HepG2 (cell line): ENCODE data around the gene KIAA1755. TPM values are rescaled to one million over a fixed set of nuclear protein-coding genes. Genes with fewer than 3 reads are reported as not detected.
A peak's percentile ranks its signal among the peaks of the same experiment; 100 is the strongest.

Experiments
- ATAC-seq: fragments of 200-7000 bp; cut with Tn5 transposase; 3 replicates; pipeline ENCODE4 v1.9.1; 2020; ENCODE audit warnings: mild to moderate bottlenecking, moderate library complexity
- BruUV-seq: library from RNA; stranded (reverse); fragments of 400-500 nt; replicated peaks from 2 replicates; lab custom pipeline; 2021; lab: Mats Ljungman, UMichigan
- CTCF ChIA-PET: fragments of 300-600 bp; formaldehyde crosslinking; extraction: SDS; loops from one replicate; lab custom pipeline; 2021; ENCODE audit warnings: low total read pairs, inconsistent platforms, low intra/inter-chr PET ratio; lab: Yijun Ruan, JAX
- POLR2A ChIA-PET: fragments of 350-600 bp; sonication (Branson Sonifier 250); formaldehyde crosslinking; loops from one replicate; lab custom pipeline; 2020; ENCODE audit warnings: antibody characterized with exemption, inconsistent platforms; lab: Yijun Ruan, JAX
- DNase-seq: peaks from one replicate; pipeline ENCODE4 v3.0.0-alpha.2; 2015; ENCODE audit warnings: low spot score
- FAIRE-seq: peaks from 3 replicates; lab custom pipeline; 2011; peaks lifted over from hg19 to GRCh38; lab: Jason Lieb, UNC
- H2AFZ ChIP-seq: one replicate; pipeline ENCODE4 v1.6.1; 2011; ENCODE audit warnings: low read length, inconsistent platforms
- H3K27ac ChIP-seq: fragments of 300-600 bp; 3 replicates; pipeline ENCODE4 v1.8.0; 2011; ENCODE audit warnings: mixed run types, mild to moderate bottlenecking, mixed read lengths, low read length, inconsistent platforms; ENCODE audit not compliant: insufficient read depth; ENCODE audit errors: extremely low read length
- H3K27me3 ChIP-seq, 2 experiments: fragments of 200-600 bp in 1 of 2; 2 replicates in 1 of 2; 3 replicates in 1 of 2; pipeline versions ENCODE4 v1.6.0 to v1.8.0; 2011; ENCODE audit warnings: low read length in 2 of 2, mild to moderate bottlenecking in 2 of 2, moderate library complexity in 2 of 2, inconsistent platforms in 1 of 2; ENCODE audit not compliant: insufficient read depth in 2 of 2, control insufficient read depth in 1 of 2
- H3K36me3 ChIP-seq, 2 experiments: fragments of 200-600 bp in 1 of 2; replicated peaks in 1 of 2; 2 replicates in 1 of 2; 3 replicates in 1 of 2; pipeline versions ENCODE4 v1.5.1 to v1.8.0; 2011; ENCODE audit warnings: low read length in 2 of 2, inconsistent platforms in 1 of 2; ENCODE audit not compliant: insufficient read depth in 2 of 2, control insufficient read depth in 1 of 2
- H3K4me1 ChIP-seq: 2 replicates; pipeline ENCODE4 v1.5.1; 2012; ENCODE audit warnings: low read length, inconsistent platforms; ENCODE audit not compliant: insufficient read depth
- H3K4me2 ChIP-seq: 2 replicates; pipeline ENCODE4 v1.6.0; 2011; ENCODE audit warnings: low read depth, low read length, inconsistent platforms
- H3K4me3 ChIP-seq, 3 experiments: fragments of 200-600 bp in 1 of 3; sonication (generic), shearing (Covaris generic) in 1 of 3; replicated peaks in 1 of 3; 2 replicates each; pipeline ENCODE4 v1.5.1; 2011 to 2016; ENCODE audit warnings: low read length in 3 of 3, inconsistent platforms in 2 of 3, low read depth in 2 of 3, mild to moderate bottlenecking in 2 of 3, control low read depth in 1 of 3, mixed read lengths in 1 of 3; ENCODE audit not compliant: insufficient read depth in 1 of 3
- H3K79me2 ChIP-seq: one replicate; pipeline ENCODE4 v1.6.1; 2011; ENCODE audit warnings: low read length, inconsistent platforms; ENCODE audit not compliant: insufficient read depth
- H3K9ac ChIP-seq: 2 replicates; pipeline ENCODE4 v1.6.0; 2011; ENCODE audit warnings: mild to moderate bottlenecking, low read depth, low read length, inconsistent platforms; ENCODE audit not compliant: insufficient read depth
- H3K9me3 ChIP-seq: 2 replicates; pipeline ENCODE4 v1.5.1; 2012; ENCODE audit warnings: mild to moderate bottlenecking, low read length
- H4K20me1 ChIP-seq: 2 replicates; pipeline ENCODE4 v1.6.0; 2011; ENCODE audit warnings: inconsistent platforms, mild to moderate bottlenecking, low read length, moderate library complexity; ENCODE audit not compliant: insufficient read depth
- ATRX ChIP-seq: sonication (generic); formaldehyde crosslinking; IDR thresholded peaks from 2 replicates; pipeline ENCODE4 v1.4.0; 2020; ENCODE audit warnings: missing genetic modification reagents, borderline replicate concordance
- FOSL2 ChIP-seq: sonication (generic); formaldehyde crosslinking; IDR thresholded peaks from 2 replicates; pipeline ENCODE4 v1.4.0; 2020; ENCODE audit warnings: missing genetic modification reagents
- FOXA3 ChIP-seq: IDR thresholded peaks from 2 replicates; pipeline ENCODE4 v1.6.1; 2016; ENCODE audit warnings: missing genetic modification reagents, missing compliant biosample characterization
- IRX3 ChIP-seq: sonication (generic); formaldehyde crosslinking; IDR thresholded peaks from 2 replicates; pipeline ENCODE4 v1.8.1; 2023; ENCODE audit warnings: mild to moderate bottlenecking, low read depth, missing genetic modification reagents, borderline replicate concordance
- MTA3 ChIP-seq: sonication (generic); formaldehyde crosslinking; IDR thresholded peaks from 2 replicates; pipeline ENCODE4 v1.4.0; 2020; ENCODE audit warnings: missing genetic modification reagents
- RARG ChIP-seq: sonication (generic); formaldehyde crosslinking; IDR thresholded peaks from 2 replicates; pipeline ENCODE4 v1.4.0; 2020; ENCODE audit warnings: low read depth, mild to moderate bottlenecking, missing genetic modification reagents
- SNAPC5 ChIP-seq: sonication (generic); formaldehyde crosslinking; IDR thresholded peaks from 2 replicates; pipeline ENCODE4 v1.8.1; 2023; ENCODE audit warnings: mild to moderate bottlenecking, missing genetic modification reagents, borderline replicate concordance
- ZNF460 ChIP-seq: sonication (generic); formaldehyde crosslinking; IDR thresholded peaks from 2 replicates; pipeline ENCODE4 v1.5.1; 2020; ENCODE audit warnings: missing genetic modification reagents, mild to moderate bottlenecking, borderline replicate concordance
- ZNF597 ChIP-seq: sonication (generic); formaldehyde crosslinking; IDR thresholded peaks from 2 replicates; pipeline ENCODE4 v1.5.0; 2020; ENCODE audit warnings: missing genetic modification reagents
- WGBS: methylation state at CpG from one replicate; pipeline ENCODE4 v1.1.6; 2017; ENCODE audit warnings: low lambda C conversion rate; 5-methylcytosine and 5-hydroxymethylcytosine counted together
- in situ Hi-C: cut with HindIII; loops from 2 replicates; pipeline ENCODE4 v1.10.0; 2017; ENCODE audit warnings: low pct_unique_long_range_greater_than_20kb; ENCODE audit not compliant: extremely low pct_ligation_motif_present
- intact Hi-C: fragments of 100-400 bp; cut with micrococcal nuclease; formaldehyde crosslinking; loops from one replicate; pipeline ENCODE4 v1.10.0; 2022; ENCODE audit not compliant: unreplicated experiment
- polyA plus RNA-seq, 8 experiments: library from polyadenylated mRNA; depleted of rRNA in 3 of 8; stranded (reverse) in 7 of 8; unstranded in 1 of 8; fragments of >200 nt; fragmentation: Illumina TruSeq in 4 of 8; extraction: Trizol in 4 of 8; gene quantifications; 2 replicates each; pipeline versions ENCODE4 v1.2.1 to v1.2.3, GENCODE V29; 2011 to 2016; ENCODE audit warnings: low read depth in 4 of 8, missing spikeins in 1 of 8, mixed read lengths in 1 of 8; ENCODE audit not compliant: insufficient read depth in 1 of 8
- total RNA-seq, 5 experiments: library from RNA; depleted of rRNA; stranded (reverse); fragments of >200 nt; fragmentation: Illumina TruSeq; extraction: Trizol; gene quantifications; 2 replicates each; pipeline ENCODE4 v1.2.3, GENCODE V29; 2016; ENCODE audit warnings: low read depth in 1 of 5

The KIAA1755 gene
- total and polyA plus RNA-seq, 2 of the 13 experiments (the other 11 are each of a cell fraction or from before 2014, with no cell fraction given), result 0.04 TPM; not detected in 1

GRCh38 chr20:38275815-38276550 is 15.4 kb upstream of the KIAA1755 start:
- H3K4me2 ChIP-seq, result no peak overlapping the region
- no peak overlapping the region for H3K9ac ChIP-seq
- H4K20me1 ChIP-seq, result no peaks in the 10 kb centered on the region
- intact Hi-C loops (loop anchor here (5.0 kb wide), 1 partner anchor 186 kb away; no protein-coding TSS in a partner anchor), in situ Hi-C loops (no loop called here)
- WGBS, result 38% methylated on average over 12 of the region's 12 CpGs
- no peaks in the 10 kb centered on the region for H3K9me3 ChIP-seq
- H3K4me3 ChIP-seq, result no peak overlapping the region
- no peak overlapping the region for H3K27ac ChIP-seq
- no peak for FAIRE-seq
- H2AFZ ChIP-seq, result no peak overlapping the region
- no peaks in the 10 kb centered on the region for H3K79me2 ChIP-seq
- ChIA-PET CTCF (no interaction called here), POLR2A (no interaction called here)
- peaks cover 0 to 14% of the 10 kb centered on the region in 2 experiments; a peak in 1 of 5 replicates for H3K27me3 ChIP-seq
- BruUV-seq, result no TSS peak
- no peak for TF ChIP-seq IRX3 (CRISPR knock-in tag)
- peak; percentile 59 for TF ChIP-seq FOSL2 (CRISPR knock-in tag)
- peak; percentile 43 for DNase-seq
- no peak; the same call in 2 of the 3 replicates for ATAC-seq
- H3K36me3 ChIP-seq, result no peaks in the 10 kb centered on the region
- no peaks in the 10 kb centered on the region for H3K4me1 ChIP-seq

GRCh38 chr20:38272961-38273360 is 12.4 kb upstream of the KIAA1755 start:
- FAIRE-seq, result no peak
- BruUV-seq, result no TSS peak

More at GRCh38 chr20:38272961-38273360, 12.4 kb upstream of the KIAA1755 start:
- no peaks in the 10 kb centered on the region for H3K36me3 ChIP-seq
- no peak overlapping the region for H3K4me2 ChIP-seq
- no peak overlapping the region for H3K4me3 ChIP-seq
- ChIA-PET POLR2A (no interaction called here), CTCF (no interaction called here)
- no peaks in the 10 kb centered on the region for H4K20me1 ChIP-seq
- H3K4me1 ChIP-seq, result no peaks in the 10 kb centered on the region
- H3K9me3 ChIP-seq, result no peaks in the 10 kb centered on the region
- H3K27ac ChIP-seq, result no peak overlapping the region
- intact Hi-C loops (no loop called here), in situ Hi-C loops (no loop called here)
- peaks cover 0 to 8% of the 10 kb centered on the region in 2 experiments; a peak in 1 of 5 replicates for H3K27me3 ChIP-seq
- H3K9ac ChIP-seq, result no peak overlapping the region
- ATAC-seq, result no peak
- H3K79me2 ChIP-seq, result no peaks in the 10 kb centered on the region
- DNase-seq, result no peak
- H2AFZ ChIP-seq, result no peak overlapping the region
- TF ChIP-seq IRX3 (CRISPR knock-in tag) (no peak), RARG (no peak), ZNF597 (no peak), ATRX (CRISPR knock-in tag) (no peak), FOXA3 (CRISPR knock-in tag) (no peak), SNAPC5 (CRISPR knock-in tag) (no peak), ZNF460 (CRISPR knock-in tag) (no peak), MTA3 (CRISPR knock-in tag) (no peak)
- WGBS, result 0% methylated on average over 2 of the region's 2 CpGs
